Nucleus accumbens (tissue), 56 donors: Measurements from ENCODE around the gene GMCL1.

ENCODE experiments used
- DNase-seq, 56 donors: peaks; one replicate each; lab custom pipeline; 2025; lab: John Stamatoyannopoulos, UW

Gene GMCL1

GRCh38 chr2:69916106-69916505 lies 86.6 kb downstream of the GMCL1 start:
- DNase-seq = no peak

GRCh38 chr2:69917852-69918251 lies 88.4 kb downstream of the GMCL1 start:
- no peak for DNase-seq

GRCh38 chr2:69918401-69918800 lies 88.9 kb downstream of the GMCL1 start:
- no peak for DNase-seq

GRCh38 chr2:69923116-69923515 lies 93.7 kb downstream of the GMCL1 start:
- DNase-seq = no peak

GRCh38 chr2:69926849-69927515 lies 97.5 kb downstream of the GMCL1 start:
- no peak for DNase-seq
